AG09319 (cell line): ENCODE measurements around the gene CCT5.

Experiments used
- DNase-seq: peaks from one replicate; pipeline ENCODE4 v3.0.0-alpha.2; 2010; ENCODE audit warnings: low read depth; ENCODE audit errors: extremely low read depth
- CTCF ChIP-seq: IDR thresholded peaks from 2 replicates; pipeline ENCODE4 v1.5.1; 2011; ENCODE audit warnings: low read depth, mild to moderate bottlenecking, inconsistent platforms, low read length, moderate library complexity

CCT5 gene

GRCh38 chr5:10215366-10215765 is 34.7 kb upstream of the CCT5 start:
- DNase-seq = no peak
- TF ChIP-seq CTCF = no peak

- DNase-seq = no peak
- TF ChIP-seq CTCF = no peak
Measured at GRCh38 chr5:10216107-10216506, 34.0 kb upstream of the CCT5 start.

GRCh38 chr5:10218658-10219057 is 31.4 kb upstream of the CCT5 start:
- no peak for TF ChIP-seq CTCF
- DNase-seq = no peak

GRCh38 chr5:10219068-10219467 is 31.0 kb upstream of the CCT5 start:
- TF ChIP-seq CTCF = no peak
- DNase-seq = no peak

GRCh38 chr5:10220248-10220647 is 29.8 kb upstream of the CCT5 start:
- no peak for DNase-seq
- no peak; the same call in none of the 2 replicates for TF ChIP-seq CTCF

GRCh38 chr5:10222326-10222725 is 27.8 kb upstream of the CCT5 start:
- no peak for TF ChIP-seq CTCF
- DNase-seq = no peak

- DNase-seq = no peak
- no peak for TF ChIP-seq CTCF
Measured at GRCh38 chr5:10227379-10227778, 22.7 kb upstream of the CCT5 start.
